ENCODE data around the gene GNB1L.

GNB1L gene

DNA sequence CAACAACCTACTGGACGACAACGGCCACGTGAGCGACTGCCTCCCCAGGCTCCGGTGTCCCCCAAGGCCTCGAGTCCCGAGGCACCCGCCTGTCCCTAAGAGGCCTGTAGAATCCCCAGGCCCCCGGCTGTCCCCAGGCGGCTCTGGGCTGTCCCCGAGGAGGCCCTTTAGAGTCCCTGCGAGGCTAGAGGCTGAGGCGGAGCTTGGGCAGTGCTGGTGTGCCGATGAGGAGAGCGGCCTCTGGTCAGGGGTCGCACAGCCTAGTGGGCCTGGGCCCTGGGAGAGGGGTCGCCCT, 90.4 kb downstream of the GNB1L start:
- no peak overlapping the region for H3K4me3 ChIP-seq (replicated peaks; ENCODE audit: insufficient read depth, low read length)
- H3K27me3 ChIP-seq (ENCODE audit: insufficient read depth, poor library complexity, severe bottlenecking) = peaks cover 63% of the 10 kb centered on the region
- H3K27ac ChIP-seq (replicated peaks) = no peak overlapping the region
- TF ChIP-seq, protein P1, sequence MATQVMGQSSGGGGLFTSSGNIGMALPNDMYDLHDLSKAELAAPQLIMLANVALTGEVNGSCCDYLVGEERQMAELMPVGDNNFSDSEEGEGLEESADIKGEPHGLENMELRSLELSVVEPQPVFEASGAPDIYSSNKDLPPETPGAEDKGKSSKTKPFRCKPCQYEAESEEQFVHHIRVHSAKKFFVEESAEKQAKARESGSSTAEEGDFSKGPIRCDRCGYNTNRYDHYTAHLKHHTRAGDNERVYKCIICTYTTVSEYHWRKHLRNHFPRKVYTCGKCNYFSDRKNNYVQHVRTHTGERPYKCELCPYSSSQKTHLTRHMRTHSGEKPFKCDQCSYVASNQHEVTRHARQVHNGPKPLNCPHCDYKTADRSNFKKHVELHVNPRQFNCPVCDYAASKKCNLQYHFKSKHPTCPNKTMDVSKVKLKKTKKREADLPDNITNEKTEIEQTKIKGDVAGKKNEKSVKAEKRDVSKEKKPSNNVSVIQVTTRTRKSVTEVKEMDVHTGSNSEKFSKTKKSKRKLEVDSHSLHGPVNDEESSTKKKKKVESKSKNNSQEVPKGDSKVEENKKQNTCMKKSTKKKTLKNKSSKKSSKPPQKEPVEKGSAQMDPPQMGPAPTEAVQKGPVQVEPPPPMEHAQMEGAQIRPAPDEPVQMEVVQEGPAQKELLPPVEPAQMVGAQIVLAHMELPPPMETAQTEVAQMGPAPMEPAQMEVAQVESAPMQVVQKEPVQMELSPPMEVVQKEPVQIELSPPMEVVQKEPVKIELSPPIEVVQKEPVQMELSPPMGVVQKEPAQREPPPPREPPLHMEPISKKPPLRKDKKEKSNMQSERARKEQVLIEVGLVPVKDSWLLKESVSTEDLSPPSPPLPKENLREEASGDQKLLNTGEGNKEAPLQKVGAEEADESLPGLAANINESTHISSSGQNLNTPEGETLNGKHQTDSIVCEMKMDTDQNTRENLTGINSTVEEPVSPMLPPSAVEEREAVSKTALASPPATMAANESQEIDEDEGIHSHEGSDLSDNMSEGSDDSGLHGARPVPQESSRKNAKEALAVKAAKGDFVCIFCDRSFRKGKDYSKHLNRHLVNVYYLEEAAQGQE (IDR thresholded peaks at IDR 0.05; ENCODE audit: insufficient replicate concordance, low read depth) = no peak
- TF ChIP-seq, protein P2, sequence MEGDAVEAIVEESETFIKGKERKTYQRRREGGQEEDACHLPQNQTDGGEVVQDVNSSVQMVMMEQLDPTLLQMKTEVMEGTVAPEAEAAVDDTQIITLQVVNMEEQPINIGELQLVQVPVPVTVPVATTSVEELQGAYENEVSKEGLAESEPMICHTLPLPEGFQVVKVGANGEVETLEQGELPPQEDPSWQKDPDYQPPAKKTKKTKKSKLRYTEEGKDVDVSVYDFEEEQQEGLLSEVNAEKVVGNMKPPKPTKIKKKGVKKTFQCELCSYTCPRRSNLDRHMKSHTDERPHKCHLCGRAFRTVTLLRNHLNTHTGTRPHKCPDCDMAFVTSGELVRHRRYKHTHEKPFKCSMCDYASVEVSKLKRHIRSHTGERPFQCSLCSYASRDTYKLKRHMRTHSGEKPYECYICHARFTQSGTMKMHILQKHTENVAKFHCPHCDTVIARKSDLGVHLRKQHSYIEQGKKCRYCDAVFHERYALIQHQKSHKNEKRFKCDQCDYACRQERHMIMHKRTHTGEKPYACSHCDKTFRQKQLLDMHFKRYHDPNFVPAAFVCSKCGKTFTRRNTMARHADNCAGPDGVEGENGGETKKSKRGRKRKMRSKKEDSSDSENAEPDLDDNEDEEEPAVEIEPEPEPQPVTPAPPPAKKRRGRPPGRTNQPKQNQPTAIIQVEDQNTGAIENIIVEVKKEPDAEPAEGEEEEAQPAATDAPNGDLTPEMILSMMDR (IDR thresholded peaks at IDR 0.05; ENCODE audit: insufficient read depth, low read length) = no peak
- TF ChIP-seq SPI1 (IDR thresholded peaks at IDR 0.05; ENCODE audit: borderline replicate concordance, low read depth) (no peak), POLR2AphosphoS5 (IDR thresholded peaks at IDR 0.05; ENCODE audit: low read depth) (no peak), GABPA (IDR thresholded peaks at IDR 0.05; ENCODE audit: low read depth) (no peak)
- no peak for DNase-seq (ENCODE audit: low read depth in 1 of 2, low spot score in 1 of 2)

DNA sequence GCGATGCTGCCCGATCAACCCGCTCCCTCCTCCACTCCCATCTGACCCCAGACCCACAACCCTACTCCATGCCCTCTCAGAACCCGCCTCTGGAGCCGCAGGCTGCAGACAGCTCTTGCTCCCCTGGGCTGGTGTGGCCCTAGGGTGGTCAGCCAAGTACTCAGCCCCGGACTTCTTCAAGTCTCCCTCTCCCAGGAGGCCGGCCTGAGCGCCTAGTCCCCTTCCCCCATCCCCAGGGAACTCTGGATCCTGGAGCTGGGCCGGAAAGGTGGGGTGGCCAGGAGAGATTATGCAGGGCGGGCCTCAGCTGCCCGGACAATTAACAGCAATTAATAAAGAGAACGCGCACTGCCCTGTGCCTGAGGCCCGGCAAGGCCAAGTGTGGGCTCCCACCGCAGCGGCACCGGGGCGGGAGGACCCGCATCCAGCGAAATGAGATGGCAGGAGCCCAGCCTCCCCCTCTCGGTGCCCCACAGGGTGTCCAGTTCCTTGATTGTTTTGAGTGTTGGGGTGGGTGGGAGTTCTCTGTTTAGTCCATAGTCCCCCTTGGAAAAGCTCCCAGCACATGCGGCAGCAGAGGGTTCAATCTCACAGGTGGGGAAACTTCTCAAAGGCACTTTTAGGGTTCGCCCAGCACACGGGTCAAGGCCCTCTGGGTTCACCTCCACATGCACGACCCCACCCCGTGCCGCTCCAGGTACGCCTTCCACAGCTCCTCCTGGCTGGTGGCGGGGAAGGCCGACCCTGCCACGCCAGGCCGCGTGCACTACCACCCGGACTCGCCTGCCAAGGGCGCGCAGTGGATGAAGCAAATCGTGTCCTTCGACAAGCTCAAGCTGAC, 91.0 kb downstream of the GNB1L start:
- DNase-seq (ENCODE audit: low read depth in 1 of 2, low spot score in 1 of 2) = no peak
- Histone ChIP-seq H3K4me3 (replicated peaks; ENCODE audit: insufficient read depth, low read length) (no peak overlapping the region), H3K27ac (replicated peaks) (no peak overlapping the region), H3K27me3 (ENCODE audit: insufficient read depth, poor library complexity, severe bottlenecking) (peaks cover 65% of the 10 kb centered on the region)
- TF ChIP-seq, protein P1 (IDR thresholded peaks at IDR 0.05; ENCODE audit: insufficient replicate concordance, low read depth) = no peak
- TF ChIP-seq POLR2AphosphoS5 (IDR thresholded peaks at IDR 0.05; ENCODE audit: low read depth) (no peak), GABPA (IDR thresholded peaks at IDR 0.05; ENCODE audit: low read depth) (no peak), SPI1 (IDR thresholded peaks at IDR 0.05; ENCODE audit: borderline replicate concordance, low read depth) (no peak)
- TF ChIP-seq, protein P2 (IDR thresholded peaks at IDR 0.05; ENCODE audit: insufficient read depth, low read length) = no peak

DNA sequence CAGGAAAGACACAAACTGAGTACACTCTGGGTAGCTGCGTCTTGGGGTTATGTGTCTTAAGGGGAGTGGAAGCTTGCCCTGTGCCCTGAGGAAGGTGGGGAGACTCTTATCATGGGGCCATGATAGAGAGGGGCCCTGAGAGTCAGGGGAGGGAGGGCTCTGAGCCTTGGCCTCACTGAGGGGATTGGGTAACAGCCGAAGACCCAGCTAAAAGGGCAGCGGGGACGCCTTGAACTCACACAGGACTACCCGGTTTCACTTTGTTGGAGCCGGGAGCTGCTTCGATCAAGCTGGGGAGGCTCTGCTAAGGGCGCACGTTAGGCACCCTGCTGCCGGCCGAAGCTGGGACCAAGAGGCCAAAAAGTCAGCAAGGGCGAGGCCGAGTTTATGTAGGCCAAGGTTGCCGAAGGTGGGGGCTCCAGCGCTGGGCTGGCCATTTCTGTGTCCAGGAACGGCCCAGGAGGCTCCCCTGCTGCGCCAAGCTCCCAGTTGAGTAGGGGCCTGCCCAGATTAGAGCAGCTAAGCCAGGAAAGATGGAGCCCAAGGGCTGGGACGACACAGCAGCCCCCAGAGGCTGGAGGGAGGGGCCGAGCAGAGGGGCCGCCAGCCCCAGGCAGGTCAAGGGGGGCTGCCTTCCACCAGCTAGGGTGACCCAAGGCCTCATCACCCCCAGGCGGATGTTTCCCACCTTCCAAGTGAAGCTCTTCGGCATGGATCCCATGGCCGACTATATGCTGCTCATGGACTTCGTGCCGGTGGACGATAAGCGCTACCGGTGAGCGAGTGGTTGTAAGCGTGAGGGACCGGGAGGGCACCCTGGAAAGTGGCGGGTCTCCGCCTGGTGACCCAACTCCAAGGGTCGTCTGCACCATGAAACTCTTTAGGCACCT, 91.9 kb downstream of the GNB1L start:
- H3K4me3 ChIP-seq (replicated peaks; ENCODE audit: insufficient read depth, low read length) = no peak overlapping the region
- TF ChIP-seq SPI1 (IDR thresholded peaks at IDR 0.05; ENCODE audit: borderline replicate concordance, low read depth) (no peak), POLR2AphosphoS5 (IDR thresholded peaks at IDR 0.05; ENCODE audit: low read depth) (no peak), GABPA (IDR thresholded peaks at IDR 0.05; ENCODE audit: low read depth) (no peak)
- TF ChIP-seq, protein P2 (IDR thresholded peaks at IDR 0.05; ENCODE audit: insufficient read depth, low read length) = no peak
- TF ChIP-seq, protein P1 (IDR thresholded peaks at IDR 0.05; ENCODE audit: insufficient replicate concordance, low read depth) = no peak
- no peak overlapping the region for H3K27ac ChIP-seq (replicated peaks)
- no peak for DNase-seq (ENCODE audit: low read depth in 1 of 2, low spot score in 1 of 2)
- H3K27me3 ChIP-seq (ENCODE audit: insufficient read depth, poor library complexity, severe bottlenecking) = peaks cover 65% of the 10 kb centered on the region
